Body of pancreas (tissue), 4 donors: ENCODE measurements around the gene COX7A2L. TPM values are rescaled to one million over a fixed set of nuclear protein-coding genes. Genes with fewer than 3 reads are reported as not detected.

Experiments
- ATAC-seq: fragments of 150-250 bp; one replicate; pipeline ENCODE4 v1.9.1; 2016
- DNase-seq, 4 donors: peaks; one replicate each; pipeline ENCODE4 v3.0.0-alpha.2; 2019
- H3K27ac ChIP-seq, 4 donors: fragments of 200-600 bp; sonication (generic); 1 replicate in 3 of 4; 2 replicates in 1 of 4; pipeline versions ENCODE4 v1.5.1 to v1.6.1; 2016 to 2019; ENCODE audit warnings: mild to moderate bottlenecking in 1 of 4, mixed read lengths in 1 of 4, moderate library complexity in 1 of 4
- H3K27me3 ChIP-seq, 2 donors: fragments of 200-600 bp; sonication (generic); one replicate each; pipeline ENCODE4 v1.6.0; 2016; ENCODE audit warnings: mild to moderate bottlenecking in 1 of 2
- H3K36me3 ChIP-seq, 2 donors: fragments of 200-600 bp; sonication (generic); replicated peaks in 1 of 2; 2 replicates each; pipeline ENCODE4 v1.5.1; 2016; ENCODE audit warnings: low read depth in 2 of 2; ENCODE audit not compliant: insufficient read depth in 1 of 2
- H3K4me1 ChIP-seq: fragments of 200-600 bp; sonication (generic); one replicate; pipeline ENCODE4 v1.6.0; 2016
- H3K4me3 ChIP-seq, 2 donors: fragments of 200-600 bp; sonication (generic); 1 replicate in 1 of 2; 2 replicates in 1 of 2; pipeline ENCODE4 v1.5.1; 2016 to 2019
- H3K9me3 ChIP-seq, 3 donors: fragments of 200-600 bp; sonication (generic); 1 replicate in 2 of 3; 2 replicates in 1 of 3; pipeline ENCODE4 v1.5.1; 2016
- POLR2A ChIP-seq, 3 donors: fragments of 450-650 bp; IDR thresholded peaks; one replicate each; pipeline ENCODE4 v1.6.1; 2016; ENCODE audit warnings: antibody characterized with exemption in 3 of 3, mild to moderate bottlenecking in 2 of 3
- WGBS, 2 donors: methylation state at CpG; one replicate each; pipeline ENCODE4 v1.1.5; 2017; 5-methylcytosine and 5-hydroxymethylcytosine counted together
- intact Hi-C: fragments of 100-400 bp; cut with DNase I; formaldehyde crosslinking; loops from one replicate; pipeline ENCODE4 v1.15.1; 2023
- total RNA-seq, 2 donors: library from RNA; depleted of rRNA; stranded (reverse); fragments of >200 nt; gene quantifications; one replicate each; pipeline ENCODE4 v1.1.0, GENCODE V29; 2016
- TF ChIP-seq, protein P1 (sequence below), 7 experiments: fragments of 450-650 bp in 4 of 7; fragments of 200-600 bp in 3 of 7; sonication (generic) in 3 of 7; IDR thresholded peaks; one replicate each; pipeline ENCODE4 v1.5.1; 2016 to 2019; ENCODE audit warnings: antibody characterized with exemption in 7 of 7

The COX7A2L gene
- total RNA-seq, 2 donors from 2014 or later, result 41.9 to 58.1 TPM

DNA sequence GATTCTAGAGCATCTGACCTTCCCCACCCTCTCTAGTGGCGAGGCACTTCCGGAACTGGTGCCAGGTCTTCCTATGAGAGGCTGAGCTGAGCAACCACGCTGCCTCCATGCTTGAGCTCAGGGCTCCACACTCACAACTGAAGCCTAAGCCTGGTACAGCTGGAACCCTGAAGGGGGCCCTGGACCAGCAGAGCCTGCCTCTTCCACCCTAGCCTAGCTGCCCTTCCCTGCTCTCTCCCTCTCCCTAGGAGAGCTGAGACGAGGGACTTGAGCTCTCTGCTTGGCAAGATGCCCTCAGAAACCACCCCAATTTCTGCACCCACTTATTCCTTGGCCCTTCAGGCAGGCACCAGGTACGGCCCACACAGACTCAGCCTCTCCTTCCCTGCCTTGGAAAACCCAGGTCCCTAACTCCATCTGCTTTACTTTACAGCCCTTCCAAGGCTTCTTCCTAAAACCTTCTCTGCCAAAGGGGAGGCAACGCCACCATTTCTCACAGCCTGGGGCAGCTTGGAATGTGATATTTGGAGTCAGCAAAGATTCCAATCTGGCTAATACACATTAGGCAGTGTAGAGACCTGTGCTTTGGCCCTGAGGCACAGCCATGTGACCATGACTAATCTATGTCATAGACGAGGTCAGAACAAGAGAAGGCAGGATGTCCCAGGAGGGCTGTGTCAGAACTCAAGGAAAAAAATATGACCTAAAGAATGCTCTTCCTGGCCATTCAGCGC is 18.8 kb downstream of the COX7A2L start:
- Histone ChIP-seq H3K36me3 (peaks cover 0 to 2% of the 10 kb centered on the region in 2 donors), H3K4me1 (peaks cover 16% of the 10 kb centered on the region), H3K9me3 (no peaks in the 10 kb centered on the region), H3K4me3 (no peak overlapping the region), H3K27me3 (no peaks in the 10 kb centered on the region), H3K27ac (peak overlapping the region in 3 of 4 donors; percentile 28 to 69 (median 67))
- 62 to 72% methylated on average over 7 to 8 of the region's 8 CpGs for WGBS, 2 donors
- DNase-seq (peak; percentile 37 to 65 (median 62)), ATAC-seq (peak; percentile 79)
- TF ChIP-seq, protein P1, sequence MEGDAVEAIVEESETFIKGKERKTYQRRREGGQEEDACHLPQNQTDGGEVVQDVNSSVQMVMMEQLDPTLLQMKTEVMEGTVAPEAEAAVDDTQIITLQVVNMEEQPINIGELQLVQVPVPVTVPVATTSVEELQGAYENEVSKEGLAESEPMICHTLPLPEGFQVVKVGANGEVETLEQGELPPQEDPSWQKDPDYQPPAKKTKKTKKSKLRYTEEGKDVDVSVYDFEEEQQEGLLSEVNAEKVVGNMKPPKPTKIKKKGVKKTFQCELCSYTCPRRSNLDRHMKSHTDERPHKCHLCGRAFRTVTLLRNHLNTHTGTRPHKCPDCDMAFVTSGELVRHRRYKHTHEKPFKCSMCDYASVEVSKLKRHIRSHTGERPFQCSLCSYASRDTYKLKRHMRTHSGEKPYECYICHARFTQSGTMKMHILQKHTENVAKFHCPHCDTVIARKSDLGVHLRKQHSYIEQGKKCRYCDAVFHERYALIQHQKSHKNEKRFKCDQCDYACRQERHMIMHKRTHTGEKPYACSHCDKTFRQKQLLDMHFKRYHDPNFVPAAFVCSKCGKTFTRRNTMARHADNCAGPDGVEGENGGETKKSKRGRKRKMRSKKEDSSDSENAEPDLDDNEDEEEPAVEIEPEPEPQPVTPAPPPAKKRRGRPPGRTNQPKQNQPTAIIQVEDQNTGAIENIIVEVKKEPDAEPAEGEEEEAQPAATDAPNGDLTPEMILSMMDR (IDR thresholded peaks at IDR 0.05), result no peak
- no peak for TF ChIP-seq POLR2A (IDR thresholded peaks at IDR 0.05)
- intact Hi-C loops, result no loop called here

DNA sequence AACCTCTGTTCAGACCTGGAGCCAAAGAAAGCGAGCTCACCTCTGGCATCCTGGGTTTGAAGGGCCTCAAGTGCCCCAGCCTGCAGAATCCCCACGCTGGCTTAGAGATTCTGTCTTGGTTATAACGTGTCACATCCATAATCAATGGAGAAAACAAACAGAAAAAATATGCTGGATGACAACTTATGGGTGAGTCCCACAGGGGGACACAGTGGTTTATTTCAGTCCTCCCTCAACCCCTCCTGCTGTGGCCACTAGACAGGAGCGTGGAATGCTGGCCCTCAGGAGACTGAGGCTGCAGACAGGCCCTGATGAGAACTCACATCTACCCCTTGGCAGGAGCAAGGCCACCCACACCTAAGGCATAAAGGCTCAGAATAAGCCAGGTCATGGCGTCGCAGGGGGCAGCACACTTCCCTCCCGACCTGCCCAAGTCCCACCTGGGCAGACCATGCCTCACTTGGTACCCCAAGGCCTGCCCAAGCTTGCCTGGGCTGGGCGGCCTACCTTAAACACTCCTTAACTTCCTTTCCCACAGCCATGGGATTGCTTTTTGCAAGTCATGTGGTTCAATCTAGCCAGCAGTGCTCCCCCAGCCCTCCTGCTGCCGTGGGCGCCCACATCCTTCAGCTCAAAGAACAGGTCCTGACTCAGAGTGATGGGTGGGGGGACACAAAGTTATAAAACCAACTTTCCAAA is 19.9 kb downstream of the COX7A2L start:
- DNase-seq (no peak), ATAC-seq (no peak)
- Histone ChIP-seq H3K36me3 (peaks cover 0 to 2% of the 10 kb centered on the region in 2 donors), H3K27me3 (no peaks in the 10 kb centered on the region), H3K9me3 (no peaks in the 10 kb centered on the region), H3K4me1 (peaks cover 16% of the 10 kb centered on the region), H3K4me3 (no peak overlapping the region), H3K27ac (no peak overlapping the region)
- TF ChIP-seq, protein P1 (IDR thresholded peaks at IDR 0.05), result no peak
- TF ChIP-seq POLR2A (IDR thresholded peaks at IDR 0.05), result no peak
- intact Hi-C loops, result no loop called here
- WGBS, 2 donors, result 86 to 91% methylated on average over 10 of the region's 10 CpGs

DNA sequence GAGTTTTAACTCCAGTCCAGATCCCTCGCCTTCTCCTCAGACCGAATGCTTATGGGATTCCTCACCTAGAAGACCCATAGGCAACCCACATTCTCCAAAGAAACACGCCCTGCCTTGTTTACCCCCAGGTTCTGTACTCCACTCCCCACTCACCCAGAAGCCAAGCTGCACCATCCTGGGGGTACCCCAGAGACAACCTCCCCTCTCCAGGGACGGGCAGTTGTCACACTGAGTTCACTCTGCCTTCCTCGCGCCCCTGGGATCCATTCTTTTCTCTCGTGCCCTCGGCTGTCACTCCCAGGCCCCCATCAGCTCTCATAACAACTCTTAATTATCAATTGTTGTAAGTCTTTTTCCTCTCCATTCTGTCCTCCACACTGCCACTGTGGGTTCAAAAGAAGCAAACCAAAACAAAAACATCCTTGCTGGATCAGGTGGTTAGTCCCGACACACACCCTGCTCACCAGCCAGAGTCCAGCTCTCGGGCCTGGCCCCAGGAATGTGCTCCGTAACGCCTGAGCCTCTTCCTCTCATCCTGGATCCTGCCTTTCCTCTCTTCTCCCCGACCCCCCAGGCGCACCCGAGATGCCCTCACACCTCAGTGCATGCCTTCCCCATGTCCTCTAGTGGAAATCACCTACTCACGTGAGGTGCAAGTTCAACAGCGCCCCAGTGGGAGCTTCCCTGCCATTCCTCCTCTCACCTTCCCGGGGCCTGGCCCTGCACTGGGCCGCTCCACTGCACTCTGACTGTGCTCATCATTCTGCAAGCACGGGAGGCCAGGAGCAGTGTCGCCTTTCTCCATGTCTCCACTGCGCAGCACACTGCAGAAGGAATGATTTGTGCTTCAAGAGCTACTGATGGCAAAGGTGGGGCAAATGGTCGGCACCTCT is 20.7 kb downstream of the COX7A2L start:
- WGBS, 2 donors, result 91 to 94% methylated on average over 23 of the region's 23 CpGs
- no peaks in the 10 kb centered on the region for H3K36me3 ChIP-seq
- intact Hi-C loops, result no loop called here
- ATAC-seq (no peak), DNase-seq (no peak)
- H3K4me3 ChIP-seq, result no peak overlapping the region
- no peaks in the 10 kb centered on the region for H3K27me3 ChIP-seq
- no peak overlapping the region for H3K27ac ChIP-seq
- no peaks in the 10 kb centered on the region for H3K9me3 ChIP-seq
- H3K4me1 ChIP-seq, result peaks cover 16% of the 10 kb centered on the region
- no peak for TF ChIP-seq POLR2A (IDR thresholded peaks at IDR 0.05)
- TF ChIP-seq, protein P1 (IDR thresholded peaks at IDR 0.05), result no peak

DNA sequence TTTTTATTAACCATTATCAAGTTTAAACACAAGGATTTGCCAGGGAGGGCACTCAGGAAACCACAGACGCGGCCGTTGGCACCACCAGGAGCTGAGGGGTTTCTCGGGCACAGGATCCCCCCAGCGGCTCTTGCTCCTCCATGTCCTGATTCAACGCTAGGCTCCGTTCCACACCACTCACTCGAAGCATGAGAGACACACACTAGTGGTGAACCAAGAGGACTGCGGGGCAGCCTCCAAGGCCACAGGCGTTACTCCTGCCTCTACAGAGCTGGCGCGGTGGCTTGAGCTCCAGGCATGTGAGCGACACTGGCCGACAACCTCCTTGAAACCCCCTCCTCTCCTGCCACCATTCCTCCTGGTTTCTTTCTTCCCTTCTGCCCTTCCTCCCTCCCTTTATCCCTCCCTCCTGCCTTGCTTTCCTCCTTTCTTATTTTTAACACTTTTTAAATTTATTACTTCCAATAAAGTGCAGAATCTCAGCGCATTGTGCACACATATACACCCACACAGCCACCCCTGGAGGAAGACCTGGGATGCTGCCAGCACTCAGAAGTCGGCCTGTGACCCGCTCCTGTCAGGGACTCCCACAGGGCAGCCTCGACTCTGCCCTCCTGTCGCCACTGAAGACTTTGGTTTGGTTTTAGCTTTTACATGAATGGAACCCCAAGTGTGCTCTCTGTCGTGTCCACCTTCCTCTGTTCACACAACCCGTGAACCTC is 21.7 kb downstream of the COX7A2L start:
- intact Hi-C loops, result loop anchor here (10.0 kb wide), 1 partner anchor 245 kb away; no protein-coding TSS in a partner anchor
- Histone ChIP-seq H3K4me3 (no peak overlapping the region), H3K27ac (peak overlapping the region in 1 of 4 donors; percentile 28), H3K9me3 (no peaks in the 10 kb centered on the region), H3K36me3 (no peaks in the 10 kb centered on the region), H3K27me3 (no peaks in the 10 kb centered on the region), H3K4me1 (peaks cover 16% of the 10 kb centered on the region)
- WGBS, 2 donors, result 87 to 91% methylated on average over 21 of the region's 21 CpGs
- no peak for TF ChIP-seq POLR2A (IDR thresholded peaks at IDR 0.05)
- TF ChIP-seq, protein P1 (IDR thresholded peaks at IDR 0.05), result no peak
- ATAC-seq (no peak), DNase-seq (peak in 2 of 4 donors; percentile 25 to 29)
